Measurements from ENCODE around the gene TSC22D2.

DNA sequence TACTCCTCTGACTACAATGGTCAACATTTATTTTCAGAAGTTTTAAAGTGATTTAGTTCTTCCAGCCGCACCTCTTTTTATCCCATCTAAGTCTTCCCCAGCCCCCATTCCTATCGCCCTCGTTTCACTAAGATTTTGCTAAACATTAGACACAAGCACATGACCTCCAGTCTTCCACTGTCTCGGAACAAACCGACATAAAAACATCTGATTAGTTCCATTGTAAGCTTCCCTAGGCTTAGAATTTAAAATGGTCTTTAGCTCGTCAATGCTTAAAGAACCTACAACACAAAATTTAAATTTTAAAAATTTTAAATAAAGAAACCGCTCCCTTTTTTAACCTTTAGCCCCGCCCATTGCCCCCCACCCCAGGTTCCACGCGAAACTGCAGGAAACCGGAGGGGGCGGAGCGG lies 284 bp upstream of the TSC22D2 start:
- TF ChIP-seq, protein P1, sequence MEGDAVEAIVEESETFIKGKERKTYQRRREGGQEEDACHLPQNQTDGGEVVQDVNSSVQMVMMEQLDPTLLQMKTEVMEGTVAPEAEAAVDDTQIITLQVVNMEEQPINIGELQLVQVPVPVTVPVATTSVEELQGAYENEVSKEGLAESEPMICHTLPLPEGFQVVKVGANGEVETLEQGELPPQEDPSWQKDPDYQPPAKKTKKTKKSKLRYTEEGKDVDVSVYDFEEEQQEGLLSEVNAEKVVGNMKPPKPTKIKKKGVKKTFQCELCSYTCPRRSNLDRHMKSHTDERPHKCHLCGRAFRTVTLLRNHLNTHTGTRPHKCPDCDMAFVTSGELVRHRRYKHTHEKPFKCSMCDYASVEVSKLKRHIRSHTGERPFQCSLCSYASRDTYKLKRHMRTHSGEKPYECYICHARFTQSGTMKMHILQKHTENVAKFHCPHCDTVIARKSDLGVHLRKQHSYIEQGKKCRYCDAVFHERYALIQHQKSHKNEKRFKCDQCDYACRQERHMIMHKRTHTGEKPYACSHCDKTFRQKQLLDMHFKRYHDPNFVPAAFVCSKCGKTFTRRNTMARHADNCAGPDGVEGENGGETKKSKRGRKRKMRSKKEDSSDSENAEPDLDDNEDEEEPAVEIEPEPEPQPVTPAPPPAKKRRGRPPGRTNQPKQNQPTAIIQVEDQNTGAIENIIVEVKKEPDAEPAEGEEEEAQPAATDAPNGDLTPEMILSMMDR (IDR thresholded peaks at IDR 0.05; ENCODE audit: low read depth, low read length): no peak
- TF ChIP-seq POLR2A (IDR thresholded peaks at IDR 0.05; ENCODE audit: extremely low read depth, insufficient read length): no peak
- TF ChIP-seq, protein P2, sequence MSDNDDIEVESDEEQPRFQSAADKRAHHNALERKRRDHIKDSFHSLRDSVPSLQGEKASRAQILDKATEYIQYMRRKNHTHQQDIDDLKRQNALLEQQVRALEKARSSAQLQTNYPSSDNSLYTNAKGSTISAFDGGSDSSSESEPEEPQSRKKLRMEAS (IDR thresholded peaks at IDR 0.05; ENCODE audit: low read depth, low read length): 0 out of 2 replicates have a peak, but pooled peaks have one; percentile 31
- TF ChIP-seq MYC (IDR thresholded peaks at IDR 0.05; ENCODE audit: low read depth, low read length): no peak

Measured in NB4 (cell line).